Activated T-cell treated with anti-CD3 and anti-CD28 coated beads, Interleukin-2, amount 50 U/mL, for 1 hour (primary cell): ENCODE measurements around the gene KCNG4.
A peak's percentile ranks its signal among the peaks of the same experiment; 100 is the strongest.

ENCODE experiments used
- DNase-seq: peaks from one replicate; pipeline ENCODE4 v3.0.0-alpha.2; 2020

KCNG4 gene

GRCh38 chr16:84239909-84240308, at the start of gene KCNG4:
Gene KCNG4, minus strand, starts transcription at chr16:84240012. Its CDS starts 2,527 bp downstream, at chr16:84237485.
- DNase-seq = no peak

GRCh38 chr16:84288902-84289301, 49.1 kb upstream of the KCNG4 start:
- no peak for DNase-seq

GRCh38 chr16:84286578-84287240, 46.9 kb upstream of the KCNG4 start:
- DNase-seq = no peak

GRCh38 chr16:84284154-84284722, 44.4 kb upstream of the KCNG4 start:
- no peak for DNase-seq

- no peak for DNase-seq
These were observed 43.7 kb upstream of the KCNG4 start for GRCh38 chr16:84283314-84284153.

GRCh38 chr16:84282533-84282932, 42.7 kb upstream of the KCNG4 start:
- DNase-seq = no peak

- no peak for DNase-seq
These were observed 41.3 kb upstream of the KCNG4 start for GRCh38 chr16:84281074-84281473.

GRCh38 chr16:84279881-84280280, 40.1 kb upstream of the KCNG4 start:
- DNase-seq = no peak

GRCh38 chr16:84278968-84279367, 39.2 kb upstream of the KCNG4 start:
- no peak for DNase-seq

GRCh38 chr16:84278333-84278732, 38.5 kb upstream of the KCNG4 start:
- DNase-seq = no peak

- DNase-seq = peak; percentile 69
These were observed 37.5 kb upstream of the KCNG4 start for GRCh38 chr16:84277244-84277823.

GRCh38 chr16:84275585-84276151, 35.9 kb upstream of the KCNG4 start:
- no peak for DNase-seq

GRCh38 chr16:84274515-84274914, 34.7 kb upstream of the KCNG4 start:
- no peak for DNase-seq

GRCh38 chr16:84272740-84273320, 33.0 kb upstream of the KCNG4 start:
- DNase-seq = no peak

GRCh38 chr16:84271866-84272265, 32.1 kb upstream of the KCNG4 start:
- no peak for DNase-seq

- DNase-seq = no peak
These were observed 31.2 kb upstream of the KCNG4 start for GRCh38 chr16:84271037-84271436.

GRCh38 chr16:84270531-84270930, 30.7 kb upstream of the KCNG4 start:
- no peak for DNase-seq

GRCh38 chr16:84270071-84270470, 30.3 kb upstream of the KCNG4 start:
- DNase-seq = no peak

- no peak for DNase-seq
These were observed 28.7 kb upstream of the KCNG4 start for GRCh38 chr16:84268291-84269040.

- no peak for DNase-seq
These were observed 27.6 kb upstream of the KCNG4 start for GRCh38 chr16:84267380-84267779.

- DNase-seq = no peak
These were observed 26.6 kb upstream of the KCNG4 start for GRCh38 chr16:84266451-84266850.

GRCh38 chr16:84262939-84263338, 23.1 kb upstream of the KCNG4 start:
- no peak for DNase-seq
